K562 (cell line): Measurements from ENCODE around the gene ZBTB20. TPM values are rescaled to one million over a fixed set of nuclear protein-coding genes. Genes with fewer than 3 reads are reported as not detected.

Source experiments
- ATAC-seq: fragments of 200-7000 bp; cut with Tn5 transposase; 3 replicates; pipeline ENCODE4 v1.9.1; 2020; ENCODE audit warnings: moderate library complexity
- BruUV-seq: library from RNA; stranded (reverse); fragments of 400-500 nt; replicated peaks from 2 replicates; lab custom pipeline; 2021; lab: Mats Ljungman, UMichigan
- CTCF ChIA-PET: fragments of 300-600 bp; formaldehyde crosslinking; extraction: SDS; loops from one replicate; lab custom pipeline; 2021; ENCODE audit warnings: low intra/inter-chr PET ratio; lab: Yijun Ruan, JAX
- POLR2A ChIA-PET: fragments of 300-600, 350-650 bp; sonication (Branson Sonifier 250); formaldehyde crosslinking; extraction: SDS; loops from one replicate; lab custom pipeline; 2021; ENCODE audit warnings: antibody characterized with exemption, inconsistent platforms; lab: Yijun Ruan, JAX
- DNase-seq, 4 experiments: peaks; one replicate each; pipeline versions ENCODE4 v3.0.0 to v3.0.0-alpha.2; 2011 to 2018; ENCODE audit warnings: low spot score in 3 of 4, mixed read lengths in 3 of 4; ENCODE audit errors: extremely low read depth in 1 of 4
- FAIRE-seq: peaks from 2 replicates; lab custom pipeline; 2011; peaks lifted over from hg19 to GRCh38; lab: Jason Lieb, UNC
- H2AFZ ChIP-seq: 2 replicates; pipeline ENCODE4 v1.6.0; 2011; ENCODE audit warnings: low read depth, low read length, control low read depth, inconsistent platforms
- H3K27ac ChIP-seq: fragments of 200-600 bp; 3 replicates; pipeline ENCODE4 v1.8.0; 2011; ENCODE audit warnings: low read depth, mild to moderate bottlenecking, control low read depth, inconsistent platforms, low read length, moderate library complexity, mixed read lengths; ENCODE audit errors: extremely low read depth
- H3K27me3 ChIP-seq, 2 experiments: fragments of 300-600 bp in 1 of 2; 2 replicates in 1 of 2; 3 replicates in 1 of 2; pipeline versions ENCODE4 v1.6.0 to v1.8.0; 2011; ENCODE audit warnings: inconsistent platforms in 2 of 2, low read length in 2 of 2, mild to moderate bottlenecking in 1 of 2, mixed read lengths in 1 of 2, moderate library complexity in 1 of 2; ENCODE audit not compliant: control insufficient read depth in 2 of 2, insufficient read depth in 2 of 2
- H3K36me3 ChIP-seq: fragments of 300-600 bp; 3 replicates; pipeline ENCODE4 v1.8.0; 2011; ENCODE audit warnings: mild to moderate bottlenecking, low read length, inconsistent platforms; ENCODE audit not compliant: control insufficient read depth, insufficient read depth
- H3K4me1 ChIP-seq, 2 experiments: fragments of 200-600 bp in 1 of 2; replicated peaks in 1 of 2; 2 replicates in 1 of 2; 3 replicates in 1 of 2; pipeline versions ENCODE4 v1.5.1 to v1.8.0; 2011; ENCODE audit warnings: inconsistent platforms in 2 of 2, low read length in 2 of 2, mild to moderate bottlenecking in 1 of 2, mixed read lengths in 1 of 2, moderate library complexity in 1 of 2; ENCODE audit not compliant: control insufficient read depth in 2 of 2, insufficient read depth in 2 of 2
- H3K4me2 ChIP-seq: 2 replicates; pipeline ENCODE4 v1.6.1; 2011; ENCODE audit warnings: low read length, control low read depth, inconsistent platforms, mixed read lengths; ENCODE audit not compliant: insufficient read depth
- H3K4me3 ChIP-seq: fragments of 200-600 bp; sonication (generic), shearing (Covaris generic); 2 replicates; pipeline ENCODE4 v1.5.1; 2016; ENCODE audit warnings: control low read depth, inconsistent platforms
- H3K79me2 ChIP-seq: fragments of 200-600 bp; 3 replicates; pipeline ENCODE4 v1.8.0; 2011; ENCODE audit warnings: low read length, inconsistent platforms; ENCODE audit not compliant: control insufficient read depth, insufficient read depth
- H3K9ac ChIP-seq, 2 experiments: 2 replicates each; pipeline versions ENCODE4 v1.6.0 to v1.6.1; 2011; ENCODE audit warnings: low read depth in 2 of 2, low read length in 2 of 2, control low read depth in 1 of 2, inconsistent platforms in 1 of 2, mild to moderate bottlenecking in 1 of 2, mixed read lengths in 1 of 2; ENCODE audit not compliant: insufficient read depth in 1 of 2
- H3K9me1 ChIP-seq: one replicate; pipeline ENCODE4 v1.6.0; 2011; ENCODE audit warnings: inconsistent platforms, mild to moderate bottlenecking, low read length, moderate library complexity; ENCODE audit not compliant: control insufficient read depth, insufficient read depth
- H3K9me3 ChIP-seq: replicated peaks from 2 replicates; pipeline ENCODE4 v1.5.1; 2011; ENCODE audit warnings: low read depth, low read length, inconsistent platforms; ENCODE audit not compliant: control insufficient read depth, insufficient read depth
- H4K20me1 ChIP-seq: replicated peaks from 2 replicates; pipeline ENCODE4 v1.6.1; 2011; ENCODE audit warnings: low read length, inconsistent platforms, mixed read lengths; ENCODE audit not compliant: control insufficient read depth, insufficient read depth
- BRD9 ChIP-seq: fragments of 450-650 bp; IDR thresholded peaks from 2 replicates; pipeline ENCODE4 v1.6.1; 2018; ENCODE audit warnings: low read depth; ENCODE audit not compliant: partially characterized antibody
- CBX5 ChIP-seq: IDR thresholded peaks from 2 replicates; pipeline ENCODE4 v1.6.1; 2014; ENCODE audit warnings: low read depth, borderline replicate concordance
- CTCF ChIP-seq, 3 experiments: IDR thresholded peaks in 2 of 3; conservative IDR thresholded peaks in 1 of 3; 2 replicates each; pipeline ENCODE4 v1.5.1; 2011 to 2012; ENCODE audit warnings: low read length in 3 of 3, mild to moderate bottlenecking in 3 of 3, control low read depth in 2 of 3, improper control_type of control experiment in 1 of 3, inconsistent platforms in 1 of 3, low read depth in 1 of 3, mixed read lengths in 1 of 3, moderate library complexity in 1 of 3; ENCODE audit not compliant: insufficient read depth in 2 of 3
- DEAF1 ChIP-seq: fragments of 450-650 bp; formaldehyde crosslinking; IDR thresholded peaks from 2 replicates; pipeline ENCODE4 v1.4.0; 2020; ENCODE audit warnings: mild to moderate bottlenecking, moderate library complexity
- FOXA3 ChIP-seq, 2 experiments: fragments of 450-650 bp in 1 of 2; sonication (generic) in 1 of 2; formaldehyde crosslinking; IDR thresholded peaks in 1 of 2; conservative IDR thresholded peaks in 1 of 2; 2 replicates each; pipeline versions ENCODE4 v1.4.0 to v1.8.0; 2020 to 2022; ENCODE audit warnings: mild to moderate bottlenecking in 2 of 2, missing genetic modification reagents in 1 of 2
- FUS ChIP-seq: fragments of 200-400 bp; formaldehyde crosslinking; optimal IDR thresholded peaks from 2 replicates; pipeline ENCODE3; 2017; ENCODE audit warnings: low read depth, low read length
- MAFG ChIP-seq: fragments of 450-650 bp; conservative IDR thresholded peaks from 2 replicates; pipeline ENCODE4 v1.6.1; 2016; ENCODE audit warnings: missing genetic modification characterization, missing compliant biosample characterization
- NFYB ChIP-seq: IDR thresholded peaks from 2 replicates; pipeline ENCODE4 v1.6.1; 2011; ENCODE audit warnings: mild to moderate bottlenecking, moderate library complexity; ENCODE audit not compliant: insufficient read length; ENCODE audit errors: extremely low read depth
- RAD21 ChIP-seq, 2 experiments: fragments of 250-450 bp in 1 of 2; fragments of 450-650 bp in 1 of 2; sonication (Bioruptor Pico) in 1 of 2; formaldehyde crosslinking in 1 of 2; IDR thresholded peaks in 1 of 2; conservative IDR thresholded peaks in 1 of 2; 2 replicates each; pipeline versions ENCODE4 v1.4.0 to v1.8.0; 2020 to 2022; ENCODE audit warnings: mild to moderate bottlenecking in 2 of 2, moderate library complexity in 1 of 2
- ZNF589 ChIP-seq: fragments of 200-800 bp; sonication (Bioruptor generic); IDR thresholded peaks from 2 replicates; pipeline ENCODE4 v1.6.1; 2016; ENCODE audit warnings: low read depth, missing genetic modification characterization, missing compliant biosample characterization
- ZNF696 ChIP-seq: fragments of 250-450 bp; sonication (Bioruptor Pico); conservative IDR thresholded peaks from 2 replicates; pipeline ENCODE4 v1.4.0; 2020; ENCODE audit warnings: mild to moderate bottlenecking, moderate library complexity
- WGBS: fragments of 100-300 bp; shearing (Covaris generic); methylation state at CpG from one replicate; pipeline ENCODE4 v1.1.6; 2016; ENCODE audit warnings: low coverage, mixed read lengths; ENCODE audit not compliant: insufficient coverage; ENCODE audit errors: missing lambda C conversion rate; 5-methylcytosine and 5-hydroxymethylcytosine counted together
- in situ Hi-C: fragments of 300-500 bp; cut with MboI; formaldehyde crosslinking; loops from 4 replicates; pipeline ENCODE4 v1.15.0; 2018; ENCODE audit warnings: inconsistent platforms, mixed read lengths
- intact Hi-C: fragments of 100-400 bp; cut with micrococcal nuclease; formaldehyde crosslinking; loops from 2 replicates; pipeline ENCODE4 v1.14.2; 2022
- polyA plus RNA-seq, 8 experiments: library from polyadenylated mRNA; depleted of rRNA in 4 of 8; stranded (reverse) in 5 of 8; unstranded in 3 of 8; fragments of >200 nt; fragmentation: Nextera tagmentation in 2 of 8; fragmentation: Illumina TruSeq in 1 of 8; extraction: Ambion mirVana in 2 of 8; extraction: Trizol in 1 of 8; gene quantifications; 2 replicates each; pipeline versions ENCODE4 v1.2.1 to v1.2.3, GENCODE V29; 2011 to 2014; ENCODE audit warnings: inconsistent platforms in 1 of 8, missing spikeins in 1 of 8
- total RNA-seq, 7 experiments: library from RNA; depleted of rRNA in 6 of 7; stranded (reverse); fragments of >200 nt in 6 of 7; fragmentation: Illumina TruSeq in 2 of 7; extraction: Trizol in 2 of 7; gene quantifications; 2 replicates each; pipeline versions ENCODE4 v1.2.1 to v1.2.3, GENCODE V29; 2011 to 2021; ENCODE audit warnings: low replicate concordance in 1 of 7

The ZBTB20 gene
- total and polyA plus RNA-seq, 9 of the 15 experiments (the other 6 are each of a cell fraction or from before 2014, with no cell fraction given) = 0.17 to 1.7 (median 0.45) TPM

- Histone ChIP-seq H3K27me3 (0 out of 5 replicates have a peak, but pooled peaks cover 0 to 4% of the 10 kb centered on the region in 2 experiments), H3K4me1 (no peaks in the 10 kb centered on the region), H3K79me2 (no peaks in the 10 kb centered on the region), H3K4me3 (no peak overlapping the region), H3K9me3 (no peaks in the 10 kb centered on the region), H2AFZ (no peak overlapping the region), H3K9me1 (no peaks in the 10 kb centered on the region), H4K20me1 (no peaks in the 10 kb centered on the region), H3K9ac (no peak overlapping the region), H3K4me2 (no peak overlapping the region), H3K27ac (no peak overlapping the region), H3K36me3 (no peaks in the 10 kb centered on the region)
- ChIA-PET CTCF (no interaction called here), POLR2A (no interaction called here)
- DNase-seq = no peak
- in situ Hi-C loops = no loop called here
- no peak for FAIRE-seq
- BruUV-seq = no TSS peak
- WGBS = 0% methylated on average over 1 of the region's 1 CpG
- TF ChIP-seq FUS = no peak
- TF ChIP-seq CBX5 = no peak
- ATAC-seq = no peak
- intact Hi-C loops = no loop called here
Observed at GRCh38 chr3:114363554-114364202, 783.4 kb downstream of the ZBTB20 start.

- Histone ChIP-seq H3K4me2 (no peak overlapping the region), H3K9me3 (no peaks in the 10 kb centered on the region), H4K20me1 (no peaks in the 10 kb centered on the region), H3K27ac (no peak overlapping the region), H3K36me3 (no peaks in the 10 kb centered on the region), H3K9me1 (no peaks in the 10 kb centered on the region), H2AFZ (no peak overlapping the region), H3K4me1 (no peaks in the 10 kb centered on the region), H3K27me3 (0 out of 5 replicates have a peak, but pooled peaks cover 0 to 4% of the 10 kb centered on the region in 2 experiments), H3K79me2 (no peaks in the 10 kb centered on the region), H3K4me3 (no peak overlapping the region), H3K9ac (no peak overlapping the region)
- CTCF ChIA-PET = no interaction called here
- intact Hi-C loops = no loop called here
- POLR2A ChIA-PET = no interaction called here
- 0% methylated on average over 1 of the region's 1 CpG for WGBS
- DNase-seq = peak in 3 of 4 experiments; percentile 3 to 6 (median 5)
- in situ Hi-C loops = no loop called here
- no TSS peak for BruUV-seq
- no peak for ATAC-seq
- FAIRE-seq = no peak
- TF ChIP-seq ZNF589 (CRISPR knock-in tag) = no peak
- no peak for TF ChIP-seq DEAF1 (CRISPR knock-in tag)
- TF ChIP-seq FOXA3 (CRISPR knock-in tag; conservative IDR thresholded peaks at IDR 0.05 in 1 of 2, IDR thresholded peaks at IDR 0.05 in 1 of 2) = peak in 1 of 2 experiments; percentile 59; a peak in 1 of 4 replicates
- no peak for TF ChIP-seq BRD9
- TF ChIP-seq CTCF (IDR thresholded peaks at IDR 0.05 in 2 of 3, conservative IDR thresholded peaks at IDR 0.05 in 1 of 3; ENCODE audit: insufficient read depth in 2 of 3, low read depth in 1 of 3, low read length in 3 of 3) = peak in 1 of 3 experiments; percentile 44; a peak in 2 of 6 replicates
- peak; percentile 19 to 35; a peak in 2 of 4 replicates for TF ChIP-seq RAD21 (CRISPR knock-in tag; conservative IDR thresholded peaks at IDR 0.05 in 1 of 2, IDR thresholded peaks at IDR 0.05 in 1 of 2)
- TF ChIP-seq ZNF696 (CRISPR knock-in tag) = no peak
- TF ChIP-seq MAFG = no peak
- TF ChIP-seq NFYB = no peak
Observed at GRCh38 chr3:114362815-114363214, 784.3 kb downstream of the ZBTB20 start.
